HEK293T (cell line): ENCODE results near the gene MAEA.
"Not testable (repeated sequence)": the region's sequence is repeated elsewhere in the genome, so short reads cannot be mapped to it uniquely, and the experiment has no call there.

ENCODE experiments used
- CTCF ChIA-PET: fragments of 350-600 bp; formaldehyde crosslinking; extraction: SDS; loops from one replicate; lab custom pipeline; 2021; ENCODE audit warnings: antibody characterized with exemption, inconsistent platforms; lab: Yijun Ruan, JAX
- POLR2A ChIA-PET: fragments of 350-600 bp; formaldehyde crosslinking; extraction: SDS; loops from one replicate; lab custom pipeline; 2020; ENCODE audit warnings: antibody characterized with exemption, inconsistent platforms; lab: Yijun Ruan, JAX
- DNase-seq: peaks from one replicate; pipeline ENCODE4 v3.0.0; 2012; ENCODE audit warnings: mixed read lengths; ENCODE audit errors: extremely low spot score
- ARNT ChIP-seq: fragments of 450-650 bp; IDR thresholded peaks from 2 replicates; pipeline ENCODE4 v1.6.1; 2017; ENCODE audit warnings: mild to moderate bottlenecking
- BHLHE40 ChIP-seq: fragments of 450-650 bp; IDR thresholded peaks from 2 replicates; pipeline ENCODE4 v1.6.1; 2016; ENCODE audit warnings: mild to moderate bottlenecking, moderate library complexity, borderline replicate concordance
- CTBP1 ChIP-seq: fragments of 450-650 bp; IDR thresholded peaks from 2 replicates; pipeline ENCODE4 v1.6.1; 2016; ENCODE audit warnings: borderline replicate concordance
- ELF4 ChIP-seq: fragments of 450-650 bp; IDR thresholded peaks from 2 replicates; pipeline ENCODE4 v1.6.1; 2017; ENCODE audit warnings: antibody characterized with exemption
- FOXA1 ChIP-seq: fragments of 450-650 bp; IDR thresholded peaks from 2 replicates; pipeline ENCODE4 v1.6.1; 2016; ENCODE audit warnings: mild to moderate bottlenecking
- FOXK2 ChIP-seq: fragments of 450-650 bp; IDR thresholded peaks from 2 replicates; pipeline ENCODE4 v1.6.1; 2016; ENCODE audit warnings: mild to moderate bottlenecking
- FOXM1 ChIP-seq: fragments of 450-650 bp; IDR thresholded peaks from 2 replicates; pipeline ENCODE4 v1.6.1; 2017; ENCODE audit warnings: mild to moderate bottlenecking, borderline replicate concordance
- HDGF ChIP-seq: fragments of 450-650 bp; IDR thresholded peaks from 2 replicates; pipeline ENCODE4 v1.6.1; 2017; ENCODE audit warnings: antibody characterized with exemption, borderline replicate concordance
- L3MBTL2 ChIP-seq: fragments of 450-650 bp; conservative IDR thresholded peaks from 2 replicates; pipeline ENCODE4 v1.6.1; 2016; ENCODE audit warnings: mild to moderate bottlenecking
- LEF1 ChIP-seq: fragments of 450-650 bp; IDR thresholded peaks from 2 replicates; pipeline ENCODE4 v1.6.1; 2017; ENCODE audit warnings: mild to moderate bottlenecking, borderline replicate concordance
- NFRKB ChIP-seq: fragments of 450-650 bp; IDR thresholded peaks from 2 replicates; pipeline ENCODE4 v1.6.1; 2016; ENCODE audit warnings: mild to moderate bottlenecking, moderate library complexity
- PKNOX1 ChIP-seq: fragments of 450-650 bp; IDR thresholded peaks from 2 replicates; pipeline ENCODE4 v1.6.1; 2016
- SP1 ChIP-seq: fragments of 450-650 bp; IDR thresholded peaks from 2 replicates; pipeline ENCODE4 v1.6.1; 2017
- SUZ12 ChIP-seq: fragments of 450-650 bp; IDR thresholded peaks from 2 replicates; pipeline ENCODE4 v1.6.1; 2016; ENCODE audit warnings: mild to moderate bottlenecking
- TARDBP ChIP-seq: fragments of 450-650 bp; IDR thresholded peaks from 2 replicates; pipeline ENCODE4 v1.6.1; 2016
- ZNF384 ChIP-seq: fragments of 450-650 bp; IDR thresholded peaks from 2 replicates; pipeline ENCODE4 v1.6.1; 2016

The MAEA gene

GRCh38 chr4:1330761-1331590, 41.3 kb downstream of the MAEA start:
- ChIA-PET POLR2A (interaction anchor here (1.8 to 2.0 kb wide), 2 partner anchors 15 to 42 kb away, joined by 4 to 6 read pairs; no protein-coding TSS in a partner anchor), CTCF (no interaction called here)
- no peak for TF ChIP-seq FOXA1
- TF ChIP-seq SUZ12, result no peak
- no peak for TF ChIP-seq PKNOX1
- no peak for TF ChIP-seq FOXK2
- no peak for TF ChIP-seq CTBP1
- DNase-seq, result no peak

GRCh38 chr4:1331591-1332353, 42.1 kb downstream of the MAEA start:
- TF ChIP-seq NFRKB, result no peak
- no peak for TF ChIP-seq SP1
- no peak for TF ChIP-seq L3MBTL2
- TF ChIP-seq FOXA1, result no peak
- TF ChIP-seq LEF1, result no peak
- TF ChIP-seq TARDBP, result no peak
- no peak for TF ChIP-seq ARNT
- TF ChIP-seq FOXK2, result no peak
- no peak for TF ChIP-seq BHLHE40
- TF ChIP-seq PKNOX1, result no peak
- no peak for TF ChIP-seq SUZ12
- no peak for TF ChIP-seq HDGF
- TF ChIP-seq CTBP1, result no peak
- TF ChIP-seq ZNF384, result no peak
- no peak for TF ChIP-seq FOXM1
- no peak for DNase-seq
- POLR2A ChIA-PET, result interaction anchor here (1.2 kb wide), 1 partner anchor 15 kb away, joined by 3 read pairs; the partner anchor contains the start of gene UVSSA
- CTCF ChIA-PET, result interaction anchor here (0.6 kb wide), 1 partner anchor 23 kb away, joined by 4 read pairs; no protein-coding TSS in a partner anchor

- POLR2A ChIA-PET, result interaction anchor here (1.2 kb wide), 1 partner anchor 14 kb away, joined by 3 read pairs; the partner anchor contains the start of gene UVSSA
- TF ChIP-seq HDGF (no peak), FOXM1 (no peak), FOXA1 (no peak), PKNOX1 (no peak), BHLHE40 (no peak), L3MBTL2 (no peak), NFRKB (no peak), SUZ12 (no peak)
- CTCF ChIA-PET, result no interaction called here
- no peak for DNase-seq
These were observed 43.0 kb downstream of the MAEA start for GRCh38 chr4:1332686-1333085.

- TF ChIP-seq LEF1, result no peak
- no peak for TF ChIP-seq SP1
- TF ChIP-seq HDGF, result no peak
- TF ChIP-seq FOXA1, result no peak
- no peak for TF ChIP-seq ARNT
- no peak for TF ChIP-seq BHLHE40
- no peak for TF ChIP-seq FOXM1
- TF ChIP-seq FOXK2, result no peak
- TF ChIP-seq CTBP1, result no peak
- no peak for TF ChIP-seq L3MBTL2
- no peak for TF ChIP-seq SUZ12
- TF ChIP-seq ZNF384, result no peak
- no peak for TF ChIP-seq TARDBP
- TF ChIP-seq ELF4, result no peak
- no peak for TF ChIP-seq NFRKB
- no peak for TF ChIP-seq PKNOX1
- ChIA-PET POLR2A (interaction anchor here (1.2 kb wide), 1 partner anchor 14 kb away, joined by 3 read pairs; the partner anchor contains the start of gene UVSSA), CTCF (no interaction called here)
- no peak for DNase-seq
These were observed 43.6 kb downstream of the MAEA start for GRCh38 chr4:1333256-1333655.

GRCh38 chr4:1333851-1334578, 44.3 kb downstream of the MAEA start:
- CTCF ChIA-PET, DNase-seq, POLR2A ChIA-PET: not testable (repeated sequence)
